K562 (cell line): ENCODE data around the gene MLLT6. TPM values are rescaled to one million over a fixed set of nuclear protein-coding genes. Genes with fewer than 3 reads are reported as not detected.

Experiments
- BCOR ChIP-seq: fragments of 450-650 bp; IDR thresholded peaks from 2 replicates; pipeline ENCODE4 v1.6.1; 2016
- BRD4 ChIP-seq: fragments of 200-600 bp; sonication (generic); IDR thresholded peaks from 2 replicates; pipeline ENCODE4 v1.6.1; 2017; ENCODE audit warnings: inconsistent platforms
- CREB1 ChIP-seq, 2 experiments: sonication (generic) in 1 of 2; formaldehyde crosslinking in 1 of 2; IDR thresholded peaks; 2 replicates each; pipeline versions ENCODE4 v1.6.1 to v1.8.0; 2012 to 2022; ENCODE audit warnings: inconsistent platforms in 1 of 2, mild to moderate bottlenecking in 1 of 2, missing genetic modification reagents in 1 of 2, moderate library complexity in 1 of 2
- EP300 ChIP-seq: IDR thresholded peaks from 2 replicates; pipeline ENCODE4 v1.6.1; 2012; ENCODE audit warnings: low read length, improper control_type of control experiment
- FOXA3 ChIP-seq, 2 experiments: fragments of 450-650 bp in 1 of 2; sonication (generic) in 1 of 2; formaldehyde crosslinking; IDR thresholded peaks in 1 of 2; conservative IDR thresholded peaks in 1 of 2; 2 replicates each; pipeline versions ENCODE4 v1.4.0 to v1.8.0; 2020 to 2022; ENCODE audit warnings: mild to moderate bottlenecking in 2 of 2, missing genetic modification reagents in 1 of 2
- SAFB ChIP-seq: fragments of 200-400 bp; formaldehyde crosslinking; IDR thresholded peaks from 2 replicates; pipeline ENCODE4 v1.6.1; 2017; ENCODE audit warnings: low read depth, low read length, borderline replicate concordance
- ZBTB17 ChIP-seq: fragments of 450-650 bp; formaldehyde crosslinking; IDR thresholded peaks from 2 replicates; pipeline ENCODE4 v1.4.0; 2020; ENCODE audit warnings: mild to moderate bottlenecking
- ZNF384 ChIP-seq: IDR thresholded peaks from 2 replicates; pipeline ENCODE4 v1.6.1; 2012; ENCODE audit warnings: low read depth, low read length, improper control_type of control experiment
- polyA plus RNA-seq, 8 experiments: library from polyadenylated mRNA; depleted of rRNA in 4 of 8; stranded (reverse) in 5 of 8; unstranded in 3 of 8; fragments of >200 nt; fragmentation: Nextera tagmentation in 2 of 8; fragmentation: Illumina TruSeq in 1 of 8; extraction: Ambion mirVana in 2 of 8; extraction: Trizol in 1 of 8; gene quantifications; 2 replicates each; pipeline versions ENCODE4 v1.2.1 to v1.2.3, GENCODE V29; 2011 to 2014; ENCODE audit warnings: inconsistent platforms in 1 of 8, missing spikeins in 1 of 8
- total RNA-seq, 7 experiments: library from RNA; depleted of rRNA in 6 of 7; stranded (reverse); fragments of >200 nt in 6 of 7; fragmentation: Illumina TruSeq in 2 of 7; extraction: Trizol in 2 of 7; gene quantifications; 2 replicates each; pipeline versions ENCODE4 v1.2.1 to v1.2.3, GENCODE V29; 2011 to 2021; ENCODE audit warnings: low replicate concordance in 1 of 7
- TF ChIP-seq, protein P1 (sequence below), 2 experiments: fragments of 450-650 bp in 1 of 2; sonication (generic) in 1 of 2; formaldehyde crosslinking in 1 of 2; IDR thresholded peaks; 2 replicates each; pipeline versions ENCODE4 v1.7.1 to v1.9.0; 2016 to 2022; ENCODE audit warnings: inconsistent platforms in 1 of 2, mild to moderate bottlenecking in 1 of 2, missing genetic modification reagents in 1 of 2
- TF ChIP-seq, protein P2 (sequence below): sonication (generic); formaldehyde crosslinking; IDR thresholded peaks from 2 replicates; pipeline ENCODE4 v1.8.1; 2023; ENCODE audit warnings: mild to moderate bottlenecking, missing genetic modification reagents
- TF ChIP-seq, protein P3 (sequence below): fragments of 450-650 bp; formaldehyde crosslinking; IDR thresholded peaks from 2 replicates; pipeline ENCODE4 v1.4.0; 2020; ENCODE audit warnings: mild to moderate bottlenecking

MLLT6 gene
- total and polyA plus RNA-seq, 9 of the 15 experiments (the other 6 are each of a cell fraction or from before 2014, with no cell fraction given) = 3.1 to 71.7 (median 30.0) TPM

DNA sequence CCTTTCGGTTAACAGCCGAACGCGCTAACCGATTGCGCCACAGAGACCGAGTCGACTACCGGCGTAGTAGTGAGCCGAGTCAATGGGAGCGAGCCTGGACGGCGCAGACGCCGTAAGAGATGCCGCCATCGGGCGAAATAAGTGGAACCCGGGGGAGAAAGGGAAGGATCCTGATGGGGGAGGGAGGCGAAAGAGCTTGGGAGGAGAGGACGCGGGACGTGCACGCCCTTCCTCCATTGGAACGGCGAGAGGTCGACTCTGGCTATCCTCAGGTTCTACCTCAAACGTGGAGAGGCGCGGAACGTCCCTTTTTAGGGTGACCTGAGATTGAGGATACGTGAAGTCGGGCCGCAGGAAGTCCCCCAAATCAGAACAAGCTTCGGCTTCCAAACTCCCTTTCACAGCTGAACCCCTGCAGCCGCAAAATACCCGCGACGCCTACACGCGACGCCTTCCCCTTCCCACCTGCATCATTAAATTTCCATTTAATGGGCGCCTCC lies 46.8 kb downstream of the MLLT6 start (continued):
- TF ChIP-seq, protein P1, sequence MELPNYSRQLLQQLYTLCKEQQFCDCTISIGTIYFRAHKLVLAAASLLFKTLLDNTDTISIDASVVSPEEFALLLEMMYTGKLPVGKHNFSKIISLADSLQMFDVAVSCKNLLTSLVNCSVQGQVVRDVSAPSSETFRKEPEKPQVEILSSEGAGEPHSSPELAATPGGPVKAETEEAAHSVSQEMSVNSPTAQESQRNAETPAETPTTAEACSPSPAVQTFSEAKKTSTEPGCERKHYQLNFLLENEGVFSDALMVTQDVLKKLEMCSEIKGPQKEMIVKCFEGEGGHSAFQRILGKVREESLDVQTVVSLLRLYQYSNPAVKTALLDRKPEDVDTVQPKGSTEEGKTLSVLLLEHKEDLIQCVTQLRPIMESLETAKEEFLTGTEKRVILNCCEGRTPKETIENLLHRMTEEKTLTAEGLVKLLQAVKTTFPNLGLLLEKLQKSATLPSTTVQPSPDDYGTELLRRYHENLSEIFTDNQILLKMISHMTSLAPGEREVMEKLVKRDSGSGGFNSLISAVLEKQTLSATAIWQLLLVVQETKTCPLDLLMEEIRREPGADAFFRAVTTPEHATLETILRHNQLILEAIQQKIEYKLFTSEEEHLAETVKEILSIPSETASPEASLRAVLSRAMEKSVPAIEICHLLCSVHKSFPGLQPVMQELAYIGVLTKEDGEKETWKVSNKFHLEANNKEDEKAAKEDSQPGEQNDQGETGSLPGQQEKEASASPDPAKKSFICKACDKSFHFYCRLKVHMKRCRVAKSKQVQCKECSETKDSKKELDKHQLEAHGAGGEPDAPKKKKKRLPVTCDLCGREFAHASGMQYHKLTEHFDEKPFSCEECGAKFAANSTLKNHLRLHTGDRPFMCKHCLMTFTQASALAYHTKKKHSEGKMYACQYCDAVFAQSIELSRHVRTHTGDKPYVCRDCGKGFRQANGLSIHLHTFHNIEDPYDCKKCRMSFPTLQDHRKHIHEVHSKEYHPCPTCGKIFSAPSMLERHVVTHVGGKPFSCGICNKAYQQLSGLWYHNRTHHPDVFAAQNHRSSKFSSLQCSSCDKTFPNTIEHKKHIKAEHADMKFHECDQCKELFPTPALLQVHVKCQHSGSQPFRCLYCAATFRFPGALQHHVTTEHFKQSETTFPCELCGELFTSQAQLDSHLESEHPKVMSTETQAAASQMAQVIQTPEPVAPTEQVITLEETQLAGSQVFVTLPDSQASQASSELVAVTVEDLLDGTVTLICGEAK (IDR thresholded peaks at IDR 0.05) = peak; percentile 88
- TF ChIP-seq, protein P1 (CRISPR knock-in tag; IDR thresholded peaks at IDR 0.05) = no peak
- TF ChIP-seq SAFB = no peak
- TF ChIP-seq, protein P2, sequence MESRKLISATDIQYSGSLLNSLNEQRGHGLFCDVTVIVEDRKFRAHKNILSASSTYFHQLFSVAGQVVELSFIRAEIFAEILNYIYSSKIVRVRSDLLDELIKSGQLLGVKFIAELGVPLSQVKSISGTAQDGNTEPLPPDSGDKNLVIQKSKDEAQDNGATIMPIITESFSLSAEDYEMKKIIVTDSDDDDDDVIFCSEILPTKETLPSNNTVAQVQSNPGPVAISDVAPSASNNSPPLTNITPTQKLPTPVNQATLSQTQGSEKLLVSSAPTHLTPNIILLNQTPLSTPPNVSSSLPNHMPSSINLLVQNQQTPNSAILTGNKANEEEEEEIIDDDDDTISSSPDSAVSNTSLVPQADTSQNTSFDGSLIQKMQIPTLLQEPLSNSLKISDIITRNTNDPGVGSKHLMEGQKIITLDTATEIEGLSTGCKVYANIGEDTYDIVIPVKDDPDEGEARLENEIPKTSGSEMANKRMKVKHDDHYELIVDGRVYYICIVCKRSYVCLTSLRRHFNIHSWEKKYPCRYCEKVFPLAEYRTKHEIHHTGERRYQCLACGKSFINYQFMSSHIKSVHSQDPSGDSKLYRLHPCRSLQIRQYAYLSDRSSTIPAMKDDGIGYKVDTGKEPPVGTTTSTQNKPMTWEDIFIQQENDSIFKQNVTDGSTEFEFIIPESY (CRISPR knock-in tag) = no peak
- TF ChIP-seq FOXA3 (CRISPR knock-in tag; conservative IDR thresholded peaks at IDR 0.05 in 1 of 2, IDR thresholded peaks at IDR 0.05 in 1 of 2) = no peak
- TF ChIP-seq EP300 = no peak
- peak; percentile 93 for TF ChIP-seq ZNF384
- TF ChIP-seq, protein P3, sequence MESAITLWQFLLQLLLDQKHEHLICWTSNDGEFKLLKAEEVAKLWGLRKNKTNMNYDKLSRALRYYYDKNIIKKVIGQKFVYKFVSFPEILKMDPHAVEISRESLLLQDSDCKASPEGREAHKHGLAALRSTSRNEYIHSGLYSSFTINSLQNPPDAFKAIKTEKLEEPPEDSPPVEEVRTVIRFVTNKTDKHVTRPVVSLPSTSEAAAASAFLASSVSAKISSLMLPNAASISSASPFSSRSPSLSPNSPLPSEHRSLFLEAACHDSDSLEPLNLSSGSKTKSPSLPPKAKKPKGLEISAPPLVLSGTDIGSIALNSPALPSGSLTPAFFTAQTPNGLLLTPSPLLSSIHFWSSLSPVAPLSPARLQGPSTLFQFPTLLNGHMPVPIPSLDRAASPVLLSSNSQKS (CRISPR knock-in tag) = no peak
- peak; percentile 25; the same call in 1 of the 2 replicates for TF ChIP-seq BCOR
- TF ChIP-seq ZBTB17 (CRISPR knock-in tag) = no peak
- TF ChIP-seq CREB1 (IDR thresholded peaks at IDR 0.05) = no peak
- peak; percentile 14; the same call in 1 of the 2 replicates for TF ChIP-seq CREB1 (CRISPR knock-in tag; IDR thresholded peaks at IDR 0.05)
- TF ChIP-seq BRD4 = peak; percentile 41; the same call in 1 of the 2 replicates
